Measurements from ENCODE around the gene RAB17. TPM values are rescaled to one million over a fixed set of nuclear protein-coding genes. Genes with fewer than 3 reads are reported as not detected.

The RAB17 gene
- polyA plus RNA-seq, 1 donor = 164 TPM

DNA sequence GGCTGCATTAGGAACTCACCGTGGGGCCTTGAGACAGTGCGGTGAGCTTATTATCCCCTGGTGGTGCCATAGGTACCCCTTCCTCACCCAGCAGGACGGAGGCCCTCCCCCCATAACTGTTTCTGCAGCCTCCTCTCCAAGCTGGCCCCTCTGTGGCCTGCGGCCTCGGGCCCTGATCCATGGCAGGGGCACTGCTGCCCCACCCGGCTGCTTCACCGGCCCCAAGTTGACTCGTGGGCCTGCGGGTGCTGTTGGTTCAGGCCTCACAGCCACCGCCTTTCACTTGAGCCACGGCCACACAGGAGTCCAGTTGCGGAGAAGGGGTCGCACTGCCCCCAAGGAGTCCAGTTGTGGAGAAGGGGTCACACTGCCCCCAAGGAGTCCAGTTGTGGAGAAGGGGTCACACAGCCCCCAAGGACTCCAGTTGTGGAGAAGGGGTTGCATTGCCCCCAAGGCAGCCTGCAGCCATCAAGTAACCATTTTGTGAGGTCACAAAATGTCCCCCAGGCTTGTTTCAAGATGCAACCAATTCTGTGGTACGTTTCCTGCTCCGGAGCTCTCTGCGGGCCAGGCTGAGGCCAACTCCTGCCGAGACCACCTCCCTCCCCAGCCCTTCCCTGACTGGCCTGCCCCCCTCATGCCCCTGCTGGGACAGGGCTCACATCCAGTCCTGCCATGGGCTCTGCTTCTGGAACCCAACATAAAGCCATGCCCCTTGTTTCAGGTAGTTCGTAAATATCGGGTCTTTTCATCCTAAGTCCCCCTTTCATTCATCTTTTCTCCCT lies 41.5 kb upstream of the RAB17 start:
- no peak for DNase-seq
- no peak overlapping the region for H3K27ac ChIP-seq (ENCODE audit: low read length)
- peaks cover 3% of the 10 kb centered on the region for H3K9me3 ChIP-seq (ENCODE audit: control insufficient read depth, low read depth, low read length)
- no peak overlapping the region for H3K4me3 ChIP-seq (ENCODE audit: low read length)
- H3K36me3 ChIP-seq (ENCODE audit: control insufficient read depth, insufficient read depth, low read length) = peaks cover 12% of the 10 kb centered on the region
- peaks cover 21% of the 10 kb centered on the region for H3K27me3 ChIP-seq (ENCODE audit: control insufficient read depth, insufficient read depth, low read length)
- no CpG with 5 or more reads among the region's 19 CpGs for WGBS (ENCODE audit: insufficient coverage, low lambda C conversion rate)
- H3K4me1 ChIP-seq (ENCODE audit: control insufficient read depth, insufficient read depth, low read length) = no peaks in the 10 kb centered on the region

DNA sequence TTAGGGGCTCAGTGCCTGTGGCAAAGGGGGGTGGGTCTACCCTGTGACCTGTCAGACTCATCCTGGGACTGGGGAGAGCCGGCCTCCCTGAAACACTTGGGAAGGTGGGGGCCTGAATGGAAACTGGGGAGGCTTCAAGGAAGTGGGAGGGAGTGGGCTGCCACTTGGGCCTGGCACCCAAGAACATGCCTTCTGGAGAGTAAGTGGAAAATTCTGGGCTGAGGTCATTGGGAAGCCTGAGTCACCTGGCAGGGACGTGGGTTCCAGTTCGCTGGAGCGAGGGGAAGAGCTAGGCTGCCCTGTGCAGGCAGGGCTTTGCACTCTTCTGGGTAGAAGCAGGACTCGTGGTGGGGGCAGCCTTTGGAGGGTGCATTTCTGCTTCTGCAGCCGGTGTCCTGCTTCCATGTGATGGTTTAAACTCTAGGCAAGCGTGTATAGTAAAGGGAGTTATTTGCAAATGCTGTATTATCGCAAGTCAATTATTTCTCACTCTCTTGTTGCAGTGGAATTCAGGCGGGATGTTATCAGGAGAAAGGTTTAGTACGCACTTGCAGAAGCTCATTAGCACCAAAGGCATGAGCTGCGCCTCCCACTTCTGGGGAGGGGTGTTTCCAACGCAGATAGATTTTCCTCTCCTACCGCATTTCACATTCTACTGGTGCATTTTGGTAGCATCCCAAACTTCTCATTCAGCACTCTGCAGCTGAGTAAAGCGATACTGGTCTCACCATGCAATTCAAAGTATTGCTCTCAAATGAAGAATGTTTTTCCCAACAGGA lies 40.7 kb upstream of the RAB17 start:
- Histone ChIP-seq H3K9me3 (ENCODE audit: control insufficient read depth, low read depth, low read length) (peaks cover 3% of the 10 kb centered on the region), H3K27me3 (ENCODE audit: control insufficient read depth, insufficient read depth, low read length) (peaks cover 29% of the 10 kb centered on the region), H3K4me1 (ENCODE audit: control insufficient read depth, insufficient read depth, low read length) (no peaks in the 10 kb centered on the region), H3K4me3 (ENCODE audit: low read length) (no peak overlapping the region), H3K36me3 (ENCODE audit: control insufficient read depth, insufficient read depth, low read length) (peaks cover 12% of the 10 kb centered on the region), H3K27ac (ENCODE audit: low read length) (no peak overlapping the region)
- WGBS (ENCODE audit: insufficient coverage, low lambda C conversion rate) = 80% methylated on average over 3 of the region's 14 CpGs
- no peak for DNase-seq

DNA sequence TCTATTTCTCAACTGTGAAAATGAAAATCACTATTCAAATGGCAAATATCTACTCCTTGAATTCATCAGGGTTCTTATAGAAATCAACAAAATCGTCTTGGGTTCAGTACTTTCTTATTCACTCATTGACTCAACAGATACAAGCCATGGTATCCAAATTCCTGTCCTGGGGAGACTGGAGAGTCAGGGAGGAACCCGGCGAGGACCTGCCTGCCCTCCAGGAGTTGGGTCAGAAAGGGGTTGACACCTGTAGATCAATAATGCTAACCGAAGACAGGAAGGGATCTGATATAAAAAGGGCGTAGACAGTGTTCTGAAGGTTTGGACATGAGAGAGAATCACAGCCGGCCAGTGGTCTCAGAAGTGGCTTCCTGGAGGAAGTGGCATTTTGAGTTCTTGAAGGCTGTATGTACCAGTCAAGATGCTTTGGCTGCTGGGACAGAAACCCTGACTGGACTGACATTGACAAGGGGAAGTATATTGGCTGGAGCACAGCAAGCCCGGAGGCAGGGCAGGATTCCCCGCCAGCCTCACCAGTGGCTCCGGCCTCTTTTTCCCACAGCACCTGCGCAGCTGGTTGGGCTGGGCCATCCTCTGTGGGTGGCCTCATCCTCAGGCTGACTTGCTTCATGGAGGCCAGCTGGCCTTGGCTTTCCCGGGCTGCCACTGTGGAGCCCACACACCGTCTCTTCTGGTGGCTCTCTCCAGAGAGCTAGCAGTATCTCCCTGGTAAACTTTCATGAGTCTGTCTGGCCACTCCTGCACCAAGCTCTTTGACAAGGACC lies 39.9 kb upstream of the RAB17 start:
- Histone ChIP-seq H3K36me3 (ENCODE audit: control insufficient read depth, insufficient read depth, low read length) (peaks cover 12% of the 10 kb centered on the region), H3K27me3 (ENCODE audit: control insufficient read depth, insufficient read depth, low read length) (peaks cover 32% of the 10 kb centered on the region), H3K9me3 (ENCODE audit: control insufficient read depth, low read depth, low read length) (peaks cover 3% of the 10 kb centered on the region), H3K27ac (ENCODE audit: low read length) (no peak overlapping the region), H3K4me1 (ENCODE audit: control insufficient read depth, insufficient read depth, low read length) (no peaks in the 10 kb centered on the region), H3K4me3 (ENCODE audit: low read length) (no peak overlapping the region)
- 92% methylated on average over 2 of the region's 12 CpGs for WGBS (ENCODE audit: insufficient coverage, low lambda C conversion rate)
- no peak for DNase-seq

DNA sequence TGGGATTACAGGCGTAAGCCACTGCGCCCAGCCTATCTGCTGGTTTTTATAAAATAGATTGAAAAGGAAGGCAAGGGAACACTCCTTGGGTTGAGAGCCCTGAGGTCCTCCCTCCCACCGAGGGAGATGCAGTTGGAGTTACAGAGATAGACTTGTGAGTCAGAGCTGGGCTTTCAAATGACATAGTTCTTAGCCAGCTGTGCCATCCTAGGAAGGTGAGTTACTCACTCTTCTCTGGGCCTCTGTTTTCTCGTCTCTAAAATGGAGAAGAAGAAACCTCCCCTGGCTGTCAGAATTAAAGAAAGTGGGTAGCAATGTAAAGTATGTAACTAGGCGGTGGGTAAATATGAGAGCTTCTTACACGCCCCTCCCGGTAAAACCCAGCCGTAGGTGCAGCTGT lies 39.2 kb upstream of the RAB17 start:
- no peak for DNase-seq
- H3K36me3 ChIP-seq (ENCODE audit: control insufficient read depth, insufficient read depth, low read length) = peaks cover 12% of the 10 kb centered on the region
- H3K4me3 ChIP-seq (ENCODE audit: low read length) = no peak overlapping the region
- peaks cover under 1% of the 10 kb centered on the region for H3K9me3 ChIP-seq (ENCODE audit: control insufficient read depth, low read depth, low read length)
- H3K27me3 ChIP-seq (ENCODE audit: control insufficient read depth, insufficient read depth, low read length) = peaks cover 32% of the 10 kb centered on the region
- H3K27ac ChIP-seq (ENCODE audit: low read length) = no peak overlapping the region
- H3K4me1 ChIP-seq (ENCODE audit: control insufficient read depth, insufficient read depth, low read length) = no peaks in the 10 kb centered on the region
- WGBS (ENCODE audit: insufficient coverage, low lambda C conversion rate) = 60% methylated on average over 4 of the region's 8 CpGs

DNA sequence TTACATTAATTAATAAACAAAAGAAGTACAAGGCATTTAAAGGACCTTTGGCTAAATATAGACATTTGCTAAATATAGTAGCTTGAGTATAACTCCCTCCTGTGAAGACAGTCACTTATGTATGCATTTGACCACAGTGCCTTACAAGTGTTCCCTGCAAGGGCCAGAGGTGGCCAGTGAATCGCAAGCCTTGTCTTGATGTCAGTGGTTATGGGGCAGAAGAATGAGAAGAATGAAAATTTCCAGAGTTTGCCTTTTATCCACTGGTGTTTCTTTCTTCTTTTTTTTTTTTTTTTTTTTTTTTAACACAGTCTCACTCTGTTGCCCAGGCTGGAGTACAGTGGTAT lies 38.6 kb upstream of the RAB17 start:
- Histone ChIP-seq H3K27me3 (ENCODE audit: control insufficient read depth, insufficient read depth, low read length) (peaks cover 32% of the 10 kb centered on the region), H3K27ac (ENCODE audit: low read length) (no peak overlapping the region), H3K36me3 (ENCODE audit: control insufficient read depth, insufficient read depth, low read length) (peaks cover 12% of the 10 kb centered on the region), H3K4me1 (ENCODE audit: control insufficient read depth, insufficient read depth, low read length) (no peaks in the 10 kb centered on the region), H3K4me3 (ENCODE audit: low read length) (no peak overlapping the region), H3K9me3 (ENCODE audit: control insufficient read depth, low read depth, low read length) (no peaks in the 10 kb centered on the region)
- DNase-seq = no peak
- 100% methylated on average over 1 of the region's 1 CpG for WGBS (ENCODE audit: insufficient coverage, low lambda C conversion rate)

DNA sequence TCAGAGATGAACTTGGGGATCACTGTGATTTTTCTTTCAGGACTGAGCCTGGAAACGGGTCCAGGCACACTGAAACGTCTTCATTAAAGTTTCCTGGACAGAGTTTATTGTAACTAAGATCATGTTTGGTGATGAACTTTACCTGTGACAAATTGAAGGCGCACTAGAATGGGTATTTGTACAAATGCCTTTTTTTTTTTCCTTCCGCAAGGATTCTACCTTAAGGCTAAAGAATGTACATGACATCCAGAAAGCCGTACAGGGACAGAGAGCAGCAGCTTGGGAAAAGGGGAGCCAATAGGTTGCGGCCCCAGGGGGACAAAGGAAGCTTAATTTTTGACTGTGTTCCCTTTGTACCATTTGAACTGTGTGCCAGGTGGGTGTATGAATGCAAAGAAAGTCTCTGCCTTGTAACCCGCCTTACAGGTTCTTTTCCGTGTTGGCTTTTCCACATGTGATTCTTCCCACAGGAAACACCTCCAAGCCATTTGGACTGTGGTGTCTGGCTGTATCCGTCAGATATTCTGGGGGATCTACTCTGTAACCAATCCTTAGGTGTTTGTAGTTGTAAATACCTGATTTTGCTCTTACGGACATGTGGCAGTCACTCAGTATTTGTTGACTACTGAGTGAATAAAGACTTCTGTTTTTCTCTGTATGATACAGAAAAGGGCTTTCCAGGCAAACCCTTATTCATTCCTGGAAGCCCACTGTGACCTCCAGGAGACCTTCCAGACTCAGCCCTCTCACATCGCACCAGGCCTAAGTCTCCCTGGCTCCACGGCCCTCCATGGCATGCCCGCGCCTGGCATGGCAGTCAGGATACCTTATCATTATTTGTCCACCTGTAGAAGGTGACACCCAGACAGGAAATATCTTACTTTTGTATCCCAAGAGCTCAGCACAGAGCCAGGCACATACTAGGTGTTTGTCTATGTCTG lies 38.0 kb upstream of the RAB17 start:
- DNase-seq = no peak
- Histone ChIP-seq H3K27ac (ENCODE audit: low read length) (no peak overlapping the region), H3K4me1 (ENCODE audit: control insufficient read depth, insufficient read depth, low read length) (no peaks in the 10 kb centered on the region), H3K27me3 (ENCODE audit: control insufficient read depth, insufficient read depth, low read length) (peaks cover 32% of the 10 kb centered on the region), H3K36me3 (ENCODE audit: control insufficient read depth, insufficient read depth, low read length) (peaks cover 12% of the 10 kb centered on the region), H3K9me3 (ENCODE audit: control insufficient read depth, low read depth, low read length) (no peaks in the 10 kb centered on the region), H3K4me3 (ENCODE audit: low read length) (peak overlapping the region; percentile 44)
- WGBS (ENCODE audit: insufficient coverage, low lambda C conversion rate) = 50% methylated on average over 1 of the region's 14 CpGs

DNA sequence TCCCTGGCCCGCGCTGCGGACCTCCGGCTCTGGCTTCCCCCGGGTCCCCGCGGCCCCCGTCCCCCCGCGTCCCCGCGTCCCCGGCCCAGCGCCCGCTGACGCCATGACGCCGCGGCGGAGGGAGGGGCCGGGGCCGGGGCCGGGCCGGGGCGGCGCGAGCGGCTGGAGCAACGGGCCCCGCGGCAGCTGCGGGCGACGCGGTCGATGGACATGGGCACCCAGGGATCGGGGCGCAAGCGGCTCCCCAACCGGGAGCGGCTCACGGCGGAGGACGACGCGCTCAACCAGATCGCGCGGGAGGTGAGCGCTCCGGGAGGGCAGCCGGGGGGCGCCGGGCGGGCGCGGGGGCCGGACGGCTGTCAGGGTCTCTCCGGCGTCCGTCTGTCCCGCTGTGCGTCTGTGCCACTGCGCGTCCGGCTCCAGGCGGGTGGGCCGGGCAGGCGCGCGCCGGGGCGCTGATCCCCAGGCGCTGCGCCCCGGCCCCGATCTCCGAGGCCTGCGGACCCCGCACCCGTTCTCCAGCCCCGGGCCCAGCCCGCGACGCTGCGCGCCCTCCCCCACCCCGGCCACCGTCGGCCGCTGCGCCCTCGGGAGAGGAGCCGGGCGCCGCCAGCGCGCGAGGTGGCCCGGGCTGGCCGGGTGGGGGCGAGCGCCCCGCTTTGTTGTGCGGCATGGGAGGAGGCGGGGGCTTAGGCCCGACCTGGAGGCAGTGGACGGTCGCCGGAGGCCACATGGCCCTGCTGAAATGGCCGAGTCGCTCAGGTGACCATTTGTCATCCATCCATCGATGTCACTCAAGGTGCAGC lies 37.1 kb upstream of the RAB17 start, which contains the start of gene LRRFIP1:
Gene LRRFIP1, plus strand, starts transcription at position 147 of the 806 bp plus-strand sequence. Its CDS starts 58 bp downstream, at position 205.
- H3K4me3 ChIP-seq (ENCODE audit: low read length) = peak within 1 kb of the TSS; percentile 51
- H3K27ac ChIP-seq (ENCODE audit: low read length) = no peak within 1 kb of the TSS
- peaks cover 11% of the 10 kb centered on the region for H3K36me3 ChIP-seq (ENCODE audit: control insufficient read depth, insufficient read depth, low read length)
- no CpG with 5 or more reads among the region's 114 CpGs for WGBS (ENCODE audit: insufficient coverage, low lambda C conversion rate)
- DNase-seq = peak; percentile 20 to 56
- no peaks in the 10 kb centered on the region for H3K4me1 ChIP-seq (ENCODE audit: control insufficient read depth, insufficient read depth, low read length)
- H3K9me3 ChIP-seq (ENCODE audit: control insufficient read depth, low read depth, low read length) = no peaks in the 10 kb centered on the region
- H3K27me3 ChIP-seq (ENCODE audit: control insufficient read depth, insufficient read depth, low read length) = peaks cover 32% of the 10 kb centered on the region

DNA sequence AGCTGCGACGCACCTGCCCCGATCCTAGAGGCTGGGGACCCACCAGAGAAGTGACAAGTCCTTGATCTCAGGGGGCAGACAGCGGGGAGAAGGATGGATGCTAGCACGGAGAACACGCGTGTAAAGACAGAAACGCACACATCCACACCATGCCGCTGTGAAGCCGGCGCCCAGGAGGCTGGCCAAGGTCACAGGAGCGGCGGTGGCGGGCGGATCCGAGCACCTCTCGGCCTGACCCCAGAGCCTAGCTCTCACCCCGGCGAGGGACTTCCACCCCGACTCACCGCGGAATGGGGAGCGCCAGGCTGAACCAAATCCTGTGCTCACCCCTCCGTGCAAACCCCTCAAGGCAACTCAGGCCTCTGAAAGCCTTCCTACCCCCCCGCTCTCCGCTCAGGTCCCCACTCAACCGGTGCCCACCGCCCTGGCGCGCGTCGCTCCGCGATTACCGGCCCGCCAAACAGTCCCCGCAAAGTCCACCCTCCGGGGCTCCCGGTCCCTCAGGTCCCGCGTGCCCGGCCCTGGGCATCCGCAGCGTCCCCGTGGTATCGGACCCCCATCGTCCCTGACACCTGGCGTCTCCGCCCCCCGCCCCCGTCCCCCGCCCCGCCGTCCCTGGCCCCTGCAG lies 36.4 kb upstream of the RAB17 start:
- no peaks in the 10 kb centered on the region for H3K4me1 ChIP-seq (ENCODE audit: control insufficient read depth, insufficient read depth, low read length)
- no peak overlapping the region for H3K27ac ChIP-seq (ENCODE audit: low read length)
- no peaks in the 10 kb centered on the region for H3K9me3 ChIP-seq (ENCODE audit: control insufficient read depth, low read depth, low read length)
- peak in 1 of 2 donors; percentile 31 for DNase-seq
- H3K4me3 ChIP-seq (ENCODE audit: low read length) = peak overlapping the region; percentile 51
- WGBS (ENCODE audit: insufficient coverage, low lambda C conversion rate) = no CpG with 5 or more reads among the region's 54 CpGs
- peaks cover 32% of the 10 kb centered on the region for H3K27me3 ChIP-seq (ENCODE audit: control insufficient read depth, insufficient read depth, low read length)
- H3K36me3 ChIP-seq (ENCODE audit: control insufficient read depth, insufficient read depth, low read length) = peaks cover 5% of the 10 kb centered on the region

DNA sequence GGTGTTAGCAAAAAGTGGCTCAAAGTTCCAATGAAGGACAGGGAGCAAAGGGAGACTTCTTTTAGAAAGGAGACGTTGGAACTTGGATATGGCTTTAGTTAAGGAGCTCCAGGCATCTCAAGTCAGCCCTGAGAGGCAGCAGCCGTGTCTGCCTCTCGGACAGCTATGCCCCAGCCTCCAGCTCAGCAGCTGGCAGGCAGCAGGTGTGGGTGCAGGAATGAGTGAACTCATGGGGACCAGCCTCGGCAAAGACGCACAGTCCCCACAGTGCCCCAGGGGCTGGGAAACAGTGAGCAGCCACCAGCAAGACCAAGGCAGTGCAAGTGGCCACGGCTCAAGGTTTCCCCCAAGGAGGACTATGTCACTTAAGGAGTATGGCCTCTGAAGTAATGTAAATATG lies 35.2 kb upstream of the RAB17 start:
- Histone ChIP-seq H3K9me3 (ENCODE audit: control insufficient read depth, low read depth, low read length) (no peaks in the 10 kb centered on the region), H3K27me3 (ENCODE audit: control insufficient read depth, insufficient read depth, low read length) (peaks cover 30% of the 10 kb centered on the region), H3K4me3 (ENCODE audit: low read length) (no peak overlapping the region), H3K27ac (ENCODE audit: low read length) (no peak overlapping the region), H3K36me3 (ENCODE audit: control insufficient read depth, insufficient read depth, low read length) (peaks cover under 1% of the 10 kb centered on the region), H3K4me1 (ENCODE audit: control insufficient read depth, insufficient read depth, low read length) (no peaks in the 10 kb centered on the region)
- no CpG with 5 or more reads among the region's 6 CpGs for WGBS (ENCODE audit: insufficient coverage, low lambda C conversion rate)
- DNase-seq = no peak
